ENCODE data around the gene APEH.

DNA sequence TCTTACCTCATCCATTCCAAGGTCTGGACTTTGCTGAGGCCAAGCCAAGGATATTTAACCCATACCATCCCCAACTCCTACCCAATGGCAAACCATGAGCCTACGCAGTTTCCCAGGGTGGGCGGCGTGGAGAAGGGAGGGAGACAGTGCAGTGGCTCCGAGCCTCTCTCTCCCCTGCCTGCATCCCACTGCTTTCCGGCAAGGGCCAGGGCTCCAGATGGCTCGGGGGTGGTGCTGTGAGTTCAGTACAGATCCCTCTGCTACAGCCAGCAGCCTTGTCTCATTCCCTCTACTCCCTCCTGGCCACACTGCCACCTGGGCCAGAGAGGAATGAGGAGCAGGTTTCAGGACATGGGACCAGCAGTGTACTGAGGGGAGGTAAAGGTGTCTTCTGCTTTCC lies 44.3 kb upstream of the APEH start:
- TF ChIP-seq POLR2A (IDR thresholded peaks at IDR 0.05; ENCODE audit: low read length) (no peak), GATA1 (IDR thresholded peaks at IDR 0.05; ENCODE audit: low read depth, low read length) (no peak)

All from erythroblast (primary cell).